Stimulated activated naive CD8-positive, alpha-beta T cell treated with anti-CD3 and anti-CD28 coated beads, Interleukin-15, amount 100 ng/mL, for 72 hours (primary cell): ENCODE measurements around the gene RSPH10B.
"Not testable (repeated sequence)": the region's sequence is repeated elsewhere in the genome, so short reads cannot be mapped to it uniquely, and the experiment has no call there.

Experiments used
- ATAC-seq: fragments of 150-1000 bp; cut with Tn5 transposase; 2 replicates; pipeline ENCODE4 v1.10.0; 2021; ENCODE audit warnings: mild to moderate bottlenecking, moderate library complexity
- DNase-seq, 2 donors: peaks; one replicate each; pipeline ENCODE4 v3.0.0; 2021 to 2022
- H3K27ac Mint-ChIP-seq, 2 donors: one replicate each; pipeline ENCODE4 v1.8.0; 2022; ENCODE audit warnings: mild to moderate bottlenecking in 2 of 2, mixed read lengths in 2 of 2, moderate library complexity in 2 of 2
- H3K27me3 Mint-ChIP-seq: one replicate; pipeline ENCODE4 v1.8.0; 2022; ENCODE audit warnings: mixed read lengths
- H3K4me1 Mint-ChIP-seq: one replicate; pipeline ENCODE4 v1.8.0; 2022; ENCODE audit warnings: mild to moderate bottlenecking, mixed read lengths
- H3K4me3 Mint-ChIP-seq, 2 donors: one replicate each; pipeline ENCODE4 v1.8.0; 2022; ENCODE audit warnings: mild to moderate bottlenecking in 2 of 2, mixed read lengths in 2 of 2, moderate library complexity in 1 of 2
- H3K9me3 Mint-ChIP-seq, 2 donors: one replicate each; pipeline ENCODE4 v1.8.0; 2022; ENCODE audit warnings: mixed read lengths in 2 of 2

Gene RSPH10B

DNA sequence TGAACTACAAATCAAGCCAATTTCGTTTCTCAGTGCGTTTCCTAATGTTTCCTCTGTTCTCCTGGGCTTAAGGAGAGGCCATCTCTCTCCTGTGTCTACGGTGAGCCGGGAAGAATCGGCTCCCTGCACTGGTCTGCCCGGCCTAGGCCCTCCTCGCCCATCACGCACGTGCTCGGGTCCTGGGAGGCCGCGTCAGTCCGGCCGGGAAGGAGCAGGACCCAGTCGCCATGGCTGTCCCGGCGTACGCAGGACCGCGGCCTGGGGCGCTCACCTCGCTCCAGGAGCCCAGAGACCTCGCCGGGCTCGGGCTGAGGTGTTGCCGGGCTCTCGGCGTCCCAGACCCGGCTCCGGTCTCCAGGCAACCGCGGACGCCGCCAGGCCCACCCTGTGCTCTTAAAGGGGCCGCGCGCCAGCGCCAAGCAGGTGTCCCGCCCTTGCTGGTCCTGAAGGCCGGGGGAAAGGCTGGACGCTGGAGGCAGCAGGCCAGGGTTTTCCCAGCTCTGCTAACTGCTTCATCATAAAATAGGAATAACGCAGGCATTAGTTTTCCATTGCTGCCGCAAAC lies at the start of gene RSPH10B:
Gene RSPH10B (minus strand): TSS at position 343 of the 565 bp plus-strand sequence. CDS start 3,573 bp downstream, outside the sequence.
- not testable (repeated sequence) for H3K4me3 Mint-ChIP-seq, H3K4me1 Mint-ChIP-seq, H3K27ac Mint-ChIP-seq, DNase-seq, H3K9me3 Mint-ChIP-seq, H3K27me3 Mint-ChIP-seq
- peak; percentile 15 for ATAC-seq

- H3K4me3 Mint-ChIP-seq = no peak overlapping the region
- H3K9me3 Mint-ChIP-seq = no peaks in the 10 kb centered on the region
- ATAC-seq (no peak), DNase-seq (no peak)
- no peaks in the 10 kb centered on the region for H3K27me3 Mint-ChIP-seq
- H3K27ac Mint-ChIP-seq = peak overlapping the region; percentile 98
- peaks cover 41% of the 10 kb centered on the region for H3K4me1 Mint-ChIP-seq
Measured at GRCh38 chr7:6016653-6016966, 46.1 kb upstream of the RSPH10B start.

- Mint-ChIP-seq H3K27me3 (no peaks in the 10 kb centered on the region), H3K4me3 (peak overlapping the region in 1 of 2 donors; percentile 13)
- DNase-seq = peak; percentile 32 to 38
Measured at GRCh38 chr7:6015917-6016652, 45.6 kb upstream of the RSPH10B start.

DNA sequence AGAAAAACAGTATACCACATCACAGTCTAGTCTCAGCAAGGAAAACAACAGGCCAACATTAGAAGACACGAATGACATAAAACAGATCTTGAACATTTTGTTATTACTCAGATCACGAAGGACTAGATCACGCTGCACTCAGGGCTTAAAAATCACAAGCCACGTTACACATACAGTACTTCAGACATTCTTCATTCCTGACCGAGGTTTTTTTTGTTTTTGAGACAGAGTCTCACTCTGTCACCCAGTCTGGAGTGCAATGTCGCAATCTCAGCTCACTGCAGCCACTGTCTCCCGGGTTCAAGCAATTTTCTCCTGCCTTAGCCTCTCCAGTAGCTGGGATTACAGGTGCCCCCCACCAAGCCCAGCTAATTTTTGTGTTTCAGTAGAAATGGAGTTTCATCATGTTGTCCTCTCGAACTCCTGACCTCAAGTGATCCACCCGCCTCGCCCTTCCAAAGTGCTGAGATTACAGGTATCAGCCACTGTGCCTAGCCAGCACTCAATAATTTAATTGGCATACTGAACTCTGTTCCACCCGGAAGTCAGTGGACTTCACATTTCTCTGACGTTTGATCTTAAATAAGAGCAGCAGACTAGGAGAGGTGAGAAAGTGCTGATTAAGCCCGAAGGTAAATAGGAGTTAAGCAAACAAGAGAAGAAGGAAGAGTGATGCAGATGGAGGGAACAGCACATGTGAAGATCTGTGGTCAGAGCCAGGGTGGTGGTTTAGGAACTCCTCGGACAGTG lies 42.0 kb upstream of the RSPH10B start:
- Mint-ChIP-seq H3K27ac (peak overlapping the region; percentile 10 to 71), H3K27me3 (no peaks in the 10 kb centered on the region), H3K9me3 (no peaks in the 10 kb centered on the region), H3K4me3 (no peak overlapping the region), H3K4me1 (peaks cover 61% of the 10 kb centered on the region)
- ATAC-seq (no peak), DNase-seq (no peak)

More at GRCh38 chr7:6015917-6016652, 45.6 kb upstream of the RSPH10B start:
- H3K9me3 Mint-ChIP-seq = no peaks in the 10 kb centered on the region
- peak; percentile 78 for ATAC-seq
- peaks cover 47% of the 10 kb centered on the region for H3K4me1 Mint-ChIP-seq
- peak overlapping the region; percentile 98 for H3K27ac Mint-ChIP-seq

GRCh38 chr7:6011541-6011940 lies 41.1 kb upstream of the RSPH10B start:
- peak overlapping the region in 1 of 2 donors; percentile 89 for H3K4me3 Mint-ChIP-seq
- peaks cover 69% of the 10 kb centered on the region for H3K4me1 Mint-ChIP-seq
- no peaks in the 10 kb centered on the region for H3K27me3 Mint-ChIP-seq
- no peaks in the 10 kb centered on the region for H3K9me3 Mint-ChIP-seq
- ATAC-seq (no peak), DNase-seq (no peak)
- H3K27ac Mint-ChIP-seq = no peak overlapping the region

DNA sequence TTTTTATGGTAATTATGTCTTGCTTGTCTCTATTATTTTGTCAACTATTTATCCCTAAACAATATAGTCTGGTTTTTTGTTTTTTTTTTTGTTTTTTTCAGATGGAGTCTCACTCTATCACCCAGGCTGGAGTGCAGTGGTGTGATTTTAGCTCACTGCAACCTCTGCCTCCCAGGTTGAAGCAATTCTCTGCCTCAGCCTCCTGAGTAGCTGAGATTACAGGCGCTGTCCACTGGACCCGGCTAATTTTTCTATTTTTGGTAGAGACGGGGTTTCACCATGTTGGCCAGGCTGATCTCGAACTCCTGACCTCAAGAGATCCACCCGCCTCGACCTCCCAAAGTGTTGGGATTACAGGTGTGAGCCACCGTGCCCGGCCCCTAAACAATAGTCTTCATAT lies 39.9 kb upstream of the RSPH10B start:
- Mint-ChIP-seq H3K27ac (peak overlapping the region; percentile 75 to 94), H3K4me1 (peaks cover 69% of the 10 kb centered on the region), H3K4me3 (peak overlapping the region; percentile 83 to 89)
- not testable (repeated sequence) for H3K9me3 Mint-ChIP-seq, ATAC-seq, DNase-seq, H3K27me3 Mint-ChIP-seq

DNA sequence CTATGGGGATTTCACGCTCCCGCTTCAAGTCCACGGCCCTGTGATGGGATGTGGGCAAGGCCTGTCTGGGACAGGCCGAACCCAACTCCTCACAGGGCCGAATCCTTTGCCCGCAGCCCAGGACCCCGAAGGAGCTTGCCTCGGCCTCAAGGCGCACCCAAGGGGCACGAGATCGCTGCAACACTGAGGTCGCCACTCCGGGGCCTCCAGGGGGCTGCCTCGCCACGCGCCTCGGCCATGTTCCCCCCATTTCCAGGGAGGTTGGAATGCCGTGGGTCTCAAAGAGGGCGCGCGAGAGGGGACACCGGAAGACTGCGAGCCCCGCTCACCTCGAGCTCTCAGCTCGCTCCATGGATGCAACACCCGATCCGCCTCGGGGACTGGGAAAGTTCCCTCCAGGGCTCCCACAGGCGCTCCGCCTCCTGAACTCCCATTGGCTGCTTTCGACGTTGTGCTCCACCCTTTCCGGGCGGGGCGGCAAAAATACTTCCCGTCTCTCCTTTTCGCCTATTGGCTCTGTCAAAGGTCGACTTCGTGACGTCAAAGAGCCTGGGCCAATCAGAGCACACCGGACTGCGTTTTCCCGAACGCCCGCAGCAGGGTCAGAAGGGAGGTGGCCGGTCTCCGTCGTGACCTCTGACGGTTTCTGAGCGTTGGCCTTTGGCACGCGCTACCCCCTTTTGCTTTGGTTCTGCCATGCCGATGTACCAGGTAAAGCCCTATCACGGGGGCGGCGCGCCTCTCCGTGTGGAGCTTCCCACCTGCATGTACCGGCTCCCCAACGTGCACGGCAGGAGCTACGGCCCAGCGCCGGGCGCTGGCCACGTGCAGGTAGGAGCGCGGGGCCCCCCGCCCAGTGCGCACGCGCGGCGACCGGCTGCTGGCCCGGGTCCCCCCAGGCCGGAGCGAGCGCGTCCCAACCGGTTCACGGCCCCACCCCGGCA lies 38.5 kb upstream of the RSPH10B start, which contains the start of the genes AIMP2 and PMS2:
Gene AIMP2 (plus strand): TSS at position 605 of the 944 bp plus-strand sequence. CDS start 92 bp downstream, at position 697.
Gene PMS2 (minus strand): TSS at position 382 of the 944 bp plus-strand sequence. CDS start 30 bp downstream, at position 352.
- Mint-ChIP-seq H3K4me1 (peaks cover 59% of the 10 kb centered on the region), H3K4me3 (peak within 1 kb of the TSS; percentile 83 to 89), H3K27ac (peak within 1 kb of the TSS; percentile 95 to 96), H3K9me3 (no peaks in the 10 kb centered on the region), H3K27me3 (no peaks in the 10 kb centered on the region)
- peak; percentile 94 for ATAC-seq
- DNase-seq = peak; percentile 93 to 97

GRCh38 chr7:6007835-6008590 lies 37.5 kb upstream of the RSPH10B start:
- H3K4me1 Mint-ChIP-seq = peaks cover 50% of the 10 kb centered on the region
- DNase-seq, ATAC-seq, H3K27me3 Mint-ChIP-seq, H3K9me3 Mint-ChIP-seq: not testable (repeated sequence)
- peak overlapping the region in 1 of 2 donors; percentile 68 for H3K27ac Mint-ChIP-seq
- H3K4me3 Mint-ChIP-seq = peak overlapping the region; percentile 83 to 89

DNA sequence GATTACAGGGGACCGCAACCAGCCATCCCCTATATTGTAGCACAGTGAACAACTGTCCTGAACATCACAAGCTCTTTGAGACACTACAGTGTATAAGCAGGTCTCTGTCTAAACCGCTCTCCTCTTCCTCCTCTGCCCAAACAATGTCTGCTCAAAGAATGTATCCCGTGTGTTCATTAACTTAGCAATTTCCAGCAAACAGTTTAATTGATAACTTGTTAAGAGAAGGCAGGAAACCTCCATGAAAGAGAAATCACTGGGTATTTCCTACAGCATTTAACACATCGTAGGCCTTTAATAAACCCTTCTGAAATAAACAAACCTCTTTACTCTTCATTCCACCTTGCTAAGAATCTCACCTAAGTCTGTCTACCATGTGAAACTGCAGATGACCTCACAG lies 36.9 kb upstream of the RSPH10B start:
- H3K4me1 Mint-ChIP-seq = peaks cover 44% of the 10 kb centered on the region
- H3K9me3 Mint-ChIP-seq = no peaks in the 10 kb centered on the region
- DNase-seq = no peak
- peak overlapping the region; percentile 74 to 75 for H3K4me3 Mint-ChIP-seq
- H3K27me3 Mint-ChIP-seq = no peaks in the 10 kb centered on the region
- peak overlapping the region; percentile 68 to 76 for H3K27ac Mint-ChIP-seq
- no peak for ATAC-seq

DNA sequence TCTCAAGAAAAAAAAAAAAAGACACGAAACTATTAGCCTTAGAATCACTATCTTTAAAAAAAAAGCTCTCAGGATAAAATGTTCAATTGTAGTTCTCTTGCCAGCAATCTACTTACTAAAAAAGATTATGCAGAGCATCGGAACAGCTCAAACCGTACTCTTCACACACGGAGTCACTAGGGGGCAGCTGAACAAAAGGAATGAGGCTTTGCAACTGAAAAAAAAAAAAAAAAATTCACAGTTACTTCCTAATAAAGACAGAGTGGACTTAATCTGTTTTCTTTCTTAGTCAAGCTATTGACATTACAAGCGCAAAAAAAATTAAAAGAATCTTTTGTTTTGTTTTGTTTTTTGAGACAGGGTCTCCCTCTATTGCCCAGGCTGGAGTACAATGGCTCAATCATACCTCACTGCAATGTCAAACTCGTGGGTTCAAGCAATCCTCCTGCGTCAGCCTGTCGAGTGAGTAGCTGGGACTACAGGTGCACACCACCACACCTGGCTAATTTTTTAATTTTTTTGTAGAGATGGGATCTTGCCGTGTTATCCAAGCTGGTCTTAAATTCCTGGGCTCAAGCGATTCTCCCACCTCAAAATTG lies 26.8 kb upstream of the RSPH10B start:
- Mint-ChIP-seq H3K4me1 (no peaks in the 10 kb centered on the region), H3K27me3 (no peaks in the 10 kb centered on the region), H3K4me3 (no peak overlapping the region), H3K9me3 (no peaks in the 10 kb centered on the region), H3K27ac (peak overlapping the region in 1 of 2 donors; percentile 54)
- DNase-seq = peak in 1 of 2 donors; percentile 28
- ATAC-seq = peak; percentile 60

DNA sequence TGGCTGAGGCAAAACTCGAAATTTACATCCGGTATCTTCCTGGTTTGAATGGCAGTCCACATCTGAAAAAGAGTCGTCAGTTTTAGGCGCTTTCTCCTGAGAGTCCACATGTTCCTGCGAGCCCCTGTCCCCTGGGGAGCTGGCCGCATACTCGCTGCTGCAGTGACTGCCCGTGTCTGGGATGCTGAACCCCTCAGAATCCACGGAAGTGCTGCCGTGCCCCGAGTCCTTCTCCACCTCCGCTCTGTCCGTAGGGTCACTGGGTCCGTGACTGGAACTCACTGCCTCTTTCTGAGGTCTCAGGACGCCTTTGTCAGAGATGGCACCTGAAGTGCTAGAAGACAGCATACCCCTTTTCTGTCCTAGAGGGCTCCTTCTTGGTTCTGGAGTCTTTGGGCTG lies 16.6 kb upstream of the RSPH10B start:
- not testable (repeated sequence) for H3K4me1 Mint-ChIP-seq, ATAC-seq, H3K27ac Mint-ChIP-seq, H3K4me3 Mint-ChIP-seq, DNase-seq, H3K9me3 Mint-ChIP-seq, H3K27me3 Mint-ChIP-seq

- H3K9me3 Mint-ChIP-seq, H3K4me1 Mint-ChIP-seq, H3K4me3 Mint-ChIP-seq, H3K27me3 Mint-ChIP-seq, H3K27ac Mint-ChIP-seq, ATAC-seq, DNase-seq: not testable (repeated sequence)
Measured at GRCh38 chr7:5979680-5980314, 9.3 kb upstream of the RSPH10B start.

DNA sequence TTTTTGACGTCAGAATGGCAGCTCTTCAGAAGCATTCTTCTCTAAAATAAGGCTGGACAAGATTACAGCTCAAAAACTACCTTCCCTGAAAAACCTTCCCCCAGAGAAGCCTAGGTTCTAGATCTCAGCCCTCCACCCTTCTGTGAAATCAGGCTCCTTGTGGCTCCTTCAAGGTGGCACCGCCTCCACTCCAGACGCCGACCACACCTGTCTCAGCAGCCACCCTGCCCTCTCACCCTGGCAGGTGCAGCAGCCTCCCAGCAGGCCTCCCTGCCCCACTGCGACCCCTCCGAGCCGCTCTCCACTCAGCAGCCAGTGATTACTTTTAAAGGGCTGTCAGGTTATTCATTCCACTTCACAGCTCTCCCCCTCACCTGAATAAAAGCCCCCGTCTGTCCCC lies 3.1 kb upstream of the RSPH10B start:
- not testable (repeated sequence) for H3K27ac Mint-ChIP-seq, H3K4me3 Mint-ChIP-seq, H3K9me3 Mint-ChIP-seq, DNase-seq, H3K27me3 Mint-ChIP-seq, ATAC-seq, H3K4me1 Mint-ChIP-seq

GRCh38 chr7:5963810-5964209 lies 6.7 kb downstream of the RSPH10B start:
- ATAC-seq, H3K27me3 Mint-ChIP-seq, H3K4me1 Mint-ChIP-seq, H3K4me3 Mint-ChIP-seq, H3K9me3 Mint-ChIP-seq, H3K27ac Mint-ChIP-seq, DNase-seq: not testable (repeated sequence)
